ENCODE results near the gene OR9A4. TPM values are rescaled to one million over a fixed set of nuclear protein-coding genes. Genes with fewer than 3 reads are reported as not detected.

Gene OR9A4
- total RNA-seq, 1 experiment from 2014 or later: not detected

DNA sequence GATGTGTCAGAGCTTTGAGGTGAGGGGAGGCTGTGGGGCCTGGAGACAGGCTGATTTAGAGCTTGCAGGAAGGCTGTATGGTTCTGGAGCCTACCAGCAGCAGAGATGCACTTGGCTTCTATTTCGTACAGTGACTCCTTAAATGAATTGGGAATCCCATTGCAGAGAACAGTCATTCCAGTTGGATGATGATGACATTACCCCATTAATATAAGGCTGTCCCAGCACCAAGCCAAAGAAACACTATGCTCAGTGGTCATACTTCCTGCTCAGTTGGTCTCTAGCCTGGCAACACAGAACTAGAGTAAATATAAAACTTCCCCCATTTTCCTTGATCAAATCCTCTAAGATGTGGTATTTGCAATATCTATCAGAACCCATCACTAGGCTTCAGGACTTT lies 36.3 kb downstream of the OR9A4 start:
- H4K8ac ChIP-seq (replicated peaks; ENCODE audit: insufficient read length, low read depth, low read length): no peak overlapping the region
- no peak overlapping the region for H2BK20ac ChIP-seq (ENCODE audit: low read depth, low read length, poor library complexity, severe bottlenecking)
- no peak overlapping the region for H2BK12ac ChIP-seq (ENCODE audit: insufficient read length, low read depth, low read length)
- DNase-seq: no peak
- no peaks in the 10 kb centered on the region for H3K23me2 ChIP-seq (ENCODE audit: insufficient read length, low read depth, low read length, poor library complexity, severe bottlenecking)
- H3K56ac ChIP-seq (ENCODE audit: insufficient read length, low read depth, low read length): no peak overlapping the region
- Mint-ChIP-seq H3K9me3 (no peaks in the 10 kb centered on the region), H3K4me1 (peaks cover 9 to 10% of the 10 kb centered on the region in 2 experiments), H3K27ac (no peak overlapping the region), H3K4me3 (no peak overlapping the region), H3K27me3 (ENCODE audit: low read depth) (no peaks in the 10 kb centered on the region), H3K36me3 (ENCODE audit: insufficient read depth in 1 of 3, low read depth in 3 of 3) (no peaks in the 10 kb centered on the region)
- no peak overlapping the region for H2BK15ac ChIP-seq (ENCODE audit: low read depth, low read length)
- no peak overlapping the region for H3K18ac ChIP-seq (ENCODE audit: insufficient read length, low read depth, low read length)
- no peaks in the 10 kb centered on the region for H4K20me1 ChIP-seq (ENCODE audit: control insufficient read depth, insufficient read depth, insufficient read length)
- TF ChIP-seq, protein P1, sequence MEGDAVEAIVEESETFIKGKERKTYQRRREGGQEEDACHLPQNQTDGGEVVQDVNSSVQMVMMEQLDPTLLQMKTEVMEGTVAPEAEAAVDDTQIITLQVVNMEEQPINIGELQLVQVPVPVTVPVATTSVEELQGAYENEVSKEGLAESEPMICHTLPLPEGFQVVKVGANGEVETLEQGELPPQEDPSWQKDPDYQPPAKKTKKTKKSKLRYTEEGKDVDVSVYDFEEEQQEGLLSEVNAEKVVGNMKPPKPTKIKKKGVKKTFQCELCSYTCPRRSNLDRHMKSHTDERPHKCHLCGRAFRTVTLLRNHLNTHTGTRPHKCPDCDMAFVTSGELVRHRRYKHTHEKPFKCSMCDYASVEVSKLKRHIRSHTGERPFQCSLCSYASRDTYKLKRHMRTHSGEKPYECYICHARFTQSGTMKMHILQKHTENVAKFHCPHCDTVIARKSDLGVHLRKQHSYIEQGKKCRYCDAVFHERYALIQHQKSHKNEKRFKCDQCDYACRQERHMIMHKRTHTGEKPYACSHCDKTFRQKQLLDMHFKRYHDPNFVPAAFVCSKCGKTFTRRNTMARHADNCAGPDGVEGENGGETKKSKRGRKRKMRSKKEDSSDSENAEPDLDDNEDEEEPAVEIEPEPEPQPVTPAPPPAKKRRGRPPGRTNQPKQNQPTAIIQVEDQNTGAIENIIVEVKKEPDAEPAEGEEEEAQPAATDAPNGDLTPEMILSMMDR (conservative IDR thresholded peaks at IDR 0.05): no peak
- no peak overlapping the region for H4K5ac ChIP-seq (ENCODE audit: insufficient read length, low read depth, low read length)
- no CpG with 5 or more reads among the region's 1 CpG for WGBS (ENCODE audit: extremely low coverage, insufficient read length, low lambda C conversion rate)
- H3K9ac ChIP-seq (ENCODE audit: extremely low read depth, insufficient read length, low read length): no peak overlapping the region
- no peaks in the 10 kb centered on the region for H3K79me2 ChIP-seq (ENCODE audit: insufficient read depth, low read length)
- H3K27ac ChIP-seq (ENCODE audit: insufficient read length, low read depth, low read length): no peak overlapping the region
- no peak overlapping the region for H2BK120ac ChIP-seq (ENCODE audit: low read depth, low read length, poor library complexity, severe bottlenecking)
- H3T11ph ChIP-seq (ENCODE audit: low read length): no peak overlapping the region
- H3K14ac ChIP-seq (ENCODE audit: insufficient read depth, low read length): no peak overlapping the region
- H4K91ac ChIP-seq (ENCODE audit: insufficient read length, low read depth, low read length): no peak overlapping the region
- no peak overlapping the region for H3K4ac ChIP-seq (ENCODE audit: low read depth, low read length)
- H3K4me1 ChIP-seq (ENCODE audit: insufficient read depth, low read length): no peaks in the 10 kb centered on the region; the same call in 1 of the 2 replicates
- no peaks in the 10 kb centered on the region for H3K9me3 ChIP-seq (ENCODE audit: control insufficient read depth, low read depth, low read length)
- no peaks in the 10 kb centered on the region for H3K27me3 ChIP-seq (ENCODE audit: insufficient read depth, low read length)
- no peak overlapping the region for H2AK5ac ChIP-seq (ENCODE audit: insufficient read length, low read length)
- H2AFZ ChIP-seq (ENCODE audit: low read length): no peak overlapping the region
- H3K4me2 ChIP-seq (ENCODE audit: insufficient read depth, insufficient read length, low read length): no peak overlapping the region
- H2BK5ac ChIP-seq (ENCODE audit: insufficient read length, low read length): no peak overlapping the region
- no peak overlapping the region for H3K23ac ChIP-seq (ENCODE audit: insufficient read length, low read depth, low read length)
- no peaks in the 10 kb centered on the region for H3K79me1 ChIP-seq (ENCODE audit: insufficient read depth, low read depth, low read length, poor library complexity, severe bottlenecking)
